HCT116 (cell line): ENCODE data around the gene OLA1. TPM values are rescaled to one million over a fixed set of nuclear protein-coding genes. Genes with fewer than 3 reads are reported as not detected.

Source experiments
- ATAC-seq: fragments of 200-7000 bp; cut with Tn5 transposase; 2 replicates; pipeline ENCODE4 v1.9.1; 2020; ENCODE audit warnings: mild to moderate bottlenecking, moderate library complexity
- BruUV-seq: library from RNA; stranded (reverse); fragments of 400-500 nt; replicated peaks from 2 replicates; lab custom pipeline; 2021; lab: Mats Ljungman, UMichigan
- CTCF ChIA-PET: fragments of 300-600 bp; sonication (Branson Sonifier 250); formaldehyde crosslinking; loops from one replicate; lab custom pipeline; 2021; ENCODE audit warnings: antibody characterized with exemption; lab: Charles Lee
- POLR2A ChIA-PET: fragments of 300-600, 350-600 bp; sonication (Branson Sonifier 250); formaldehyde crosslinking; loops from one replicate; lab custom pipeline; 2021; ENCODE audit warnings: antibody characterized with exemption; lab: Charles Lee
- RAD21 ChIA-PET, 2 experiments: fragments of 300-600 bp; sonication (Branson Sonifier 250); formaldehyde crosslinking; loops; one replicate each; lab custom pipeline; 2023; ENCODE audit warnings: low total read pairs in 2 of 2; ENCODE audit not compliant: uncharacterized antibody in 2 of 2, unreplicated experiment in 2 of 2, low non-redundant PET in 1 of 2; lab: Charles Lee
- DNase-seq: peaks from one replicate; pipeline ENCODE4 v3.0.0-alpha.2; 2010; ENCODE audit warnings: low read depth, low spot score
- H2AFZ ChIP-seq: fragments of 200-600 bp; shearing (Covaris generic), sonication (generic); 2 replicates; pipeline ENCODE4 v1.6.1; 2017; ENCODE audit warnings: low read depth, mixed run types, mixed read lengths, antibody characterized with exemption, low read length; ENCODE audit not compliant: poor library complexity, severe bottlenecking
- H3K27ac ChIP-seq: 2 replicates; pipeline ENCODE4 v1.5.1; 2012; ENCODE audit warnings: low read depth, low read length
- H3K27me3 ChIP-seq: fragments of 200-600 bp; sonication (generic); 2 replicates; pipeline ENCODE4 v1.6.1; 2016; ENCODE audit warnings: mixed run types, low read length, mixed read lengths; ENCODE audit not compliant: insufficient read depth
- H3K36me3 ChIP-seq, 2 experiments: fragments of 200-500 bp in 1 of 2; fragments of 200-600 bp in 1 of 2; sonication (Bioruptor generic) in 1 of 2; sonication (generic) in 1 of 2; 2 replicates each; pipeline versions ENCODE4 v1.5.1 to v1.6.1; 2014 to 2016; ENCODE audit warnings: low read length in 2 of 2, inconsistent platforms in 1 of 2, mixed read lengths in 1 of 2, mixed run types in 1 of 2; ENCODE audit not compliant: insufficient read depth in 2 of 2, control insufficient read depth in 1 of 2
- H3K4me1 ChIP-seq, 2 experiments: fragments of 200-600 bp in 1 of 2; sonication (generic) in 1 of 2; 2 replicates each; pipeline versions ENCODE4 v1.5.1 to v1.6.1; 2012 to 2017; ENCODE audit warnings: low read length in 2 of 2, inconsistent platforms in 1 of 2, mild to moderate bottlenecking in 1 of 2, mixed read lengths in 1 of 2, mixed run types in 1 of 2, moderate library complexity in 1 of 2; ENCODE audit not compliant: insufficient read depth in 2 of 2, control insufficient read depth in 1 of 2
- H3K4me2 ChIP-seq: fragments of 200-600 bp; sonication (generic); 2 replicates; pipeline ENCODE4 v1.6.1; 2017; ENCODE audit warnings: mixed run types, low read length, mixed read lengths
- H3K4me3 ChIP-seq, 2 experiments: fragments of 200-600 bp in 1 of 2; sonication (generic) in 1 of 2; replicated peaks in 1 of 2; 2 replicates each; pipeline ENCODE4 v1.5.1; 2011 to 2016; ENCODE audit warnings: low read length in 2 of 2, control low read depth in 1 of 2, low read depth in 1 of 2, mild to moderate bottlenecking in 1 of 2, mixed read lengths in 1 of 2, mixed run types in 1 of 2
- H3K79me2 ChIP-seq: fragments of 200-600 bp; sonication (generic); 2 replicates; pipeline ENCODE4 v1.6.1; 2017; ENCODE audit warnings: mild to moderate bottlenecking, mixed run types, low read length, moderate library complexity, mixed read lengths; ENCODE audit not compliant: insufficient read depth
- H3K9ac ChIP-seq: fragments of 200-600 bp; sonication (generic); 2 replicates; pipeline ENCODE4 v1.6.1; 2016; ENCODE audit warnings: low read length, mixed read lengths
- H3K9me2 ChIP-seq: fragments of 200-600 bp; sonication (generic), shearing (Covaris generic); 2 replicates; pipeline ENCODE4 v1.6.1; 2017; ENCODE audit warnings: mixed run types, mild to moderate bottlenecking, moderate library complexity; ENCODE audit not compliant: insufficient read depth
- H3K9me3 ChIP-seq, 2 experiments: fragments of 200-500 bp in 1 of 2; fragments of 200-600 bp in 1 of 2; sonication (Bioruptor generic) in 1 of 2; sonication (generic) in 1 of 2; 2 replicates each; pipeline ENCODE4 v1.6.1; 2014 to 2017; ENCODE audit warnings: low read length in 2 of 2, mixed read lengths in 2 of 2, inconsistent platforms in 1 of 2, low read depth in 1 of 2, mild to moderate bottlenecking in 1 of 2, mixed run types in 1 of 2, moderate library complexity in 1 of 2; ENCODE audit not compliant: control insufficient read depth in 1 of 2, insufficient read depth in 1 of 2
- H4K20me1 ChIP-seq: fragments of 200-600 bp; sonication (generic), shearing (Covaris generic); 2 replicates; pipeline ENCODE4 v1.6.1; 2017; ENCODE audit warnings: mixed run types, mild to moderate bottlenecking, moderate library complexity; ENCODE audit not compliant: insufficient read depth
- CBX3 ChIP-seq: IDR thresholded peaks from 2 replicates; pipeline ENCODE4 v1.6.1; 2012; ENCODE audit warnings: low read depth
- CTCF ChIP-seq, 3 experiments: fragments of 200-600 bp in 1 of 3; sonication (generic) in 1 of 3; IDR thresholded peaks in 2 of 3; conservative IDR thresholded peaks in 1 of 3; 2 replicates each; pipeline ENCODE4 v1.5.1; 2012 to 2017; ENCODE audit warnings: low read depth in 2 of 3, low read length in 2 of 3, antibody characterized with exemption in 1 of 3, borderline replicate concordance in 1 of 3, control low read depth in 1 of 3, mild to moderate bottlenecking in 1 of 3, mixed read lengths in 1 of 3, mixed run types in 1 of 3, moderate library complexity in 1 of 3; ENCODE audit not compliant: insufficient read depth in 1 of 3
- EGR1 ChIP-seq: IDR thresholded peaks from 2 replicates; pipeline ENCODE4 v1.6.1; 2012; ENCODE audit warnings: low read depth
- ELF1 ChIP-seq: IDR thresholded peaks from 2 replicates; pipeline ENCODE4 v1.6.1; 2012; ENCODE audit warnings: low read depth, borderline replicate concordance
- FOSL1 ChIP-seq: IDR thresholded peaks from 2 replicates; pipeline ENCODE4 v1.6.1; 2012; ENCODE audit warnings: low read depth
- REST ChIP-seq: IDR thresholded peaks from 2 replicates; pipeline ENCODE4 v1.6.1; 2012; ENCODE audit warnings: low read depth
- SRF ChIP-seq: IDR thresholded peaks from 2 replicates; pipeline ENCODE4 v1.6.1; 2012; ENCODE audit warnings: low read depth
- ZBTB33 ChIP-seq: IDR thresholded peaks from 2 replicates; pipeline ENCODE4 v1.6.1; 2011; ENCODE audit warnings: mild to moderate bottlenecking, low read length, moderate library complexity; ENCODE audit not compliant: insufficient replicate concordance; ENCODE audit errors: extremely low read depth
- ZFX ChIP-seq: fragments of 450-650 bp; IDR thresholded peaks from 2 replicates; pipeline ENCODE4 v1.6.1; 2017
- intact Hi-C: fragments of 100-400 bp; cut with micrococcal nuclease; formaldehyde crosslinking; loops from 2 replicates; pipeline ENCODE4 v1.10.0; 2022
- total RNA-seq: library from RNA; stranded (reverse); gene quantifications from one replicate; pipeline ENCODE4 v1.2.1, GENCODE V29; 2021; ENCODE audit not compliant: unreplicated experiment

OLA1 gene
- total RNA-seq, 1 experiment from 2014 or later = 219 TPM

- peaks cover 0 to 11% of the 10 kb centered on the region in 2 experiments; a peak in 2 of 4 replicates for H3K36me3 ChIP-seq
- POLR2A ChIA-PET = no interaction called here
- TF ChIP-seq FOSL1 = no peak
- TF ChIP-seq ZFX = no peak
- TF ChIP-seq EGR1 = no peak
- TF ChIP-seq CTCF (IDR thresholded peaks at IDR 0.05 in 2 of 3, conservative IDR thresholded peaks at IDR 0.05 in 1 of 3; ENCODE audit: borderline replicate concordance in 1 of 3, insufficient read depth in 1 of 3, low read depth in 2 of 3, low read length in 2 of 3) = no peak
- no peak for TF ChIP-seq CBX3
- no peak for TF ChIP-seq SRF
- no peak for TF ChIP-seq ELF1
- no peak for TF ChIP-seq ZBTB33
- TF ChIP-seq REST = no peak
- H3K9me3 ChIP-seq = no peaks in the 10 kb centered on the region
- H4K20me1 ChIP-seq = no peaks in the 10 kb centered on the region
- DNase-seq = no peak
- no peaks in the 10 kb centered on the region for H3K9me2 ChIP-seq
- no peak overlapping the region for H3K4me2 ChIP-seq
- intact Hi-C loops = no loop called here
- RAD21 ChIA-PET = no interaction called here
- no peak overlapping the region for H2AFZ ChIP-seq
- peaks cover 13% of the 10 kb centered on the region; the same call in 1 of the 2 replicates for H3K79me2 ChIP-seq
- no peaks in the 10 kb centered on the region for H3K27me3 ChIP-seq
- no peak overlapping the region for H3K27ac ChIP-seq
- H3K4me3 ChIP-seq = no peak overlapping the region
- BruUV-seq = no TSS peak
- ATAC-seq = no peak
- H3K4me1 ChIP-seq = no peaks in the 10 kb centered on the region
- H3K9ac ChIP-seq = no peak overlapping the region
- CTCF ChIA-PET = no interaction called here
Measured at GRCh38 chr2:174080672-174081121, 167.6 kb downstream of the OLA1 start.
